Prostate gland (tissue), 2 donors: Measurements from ENCODE around the gene RNF217.

Experiments used
- POLR2A ChIP-seq: fragments of 450-650 bp; IDR thresholded peaks from one replicate; pipeline ENCODE4 v1.6.1; 2016; ENCODE audit warnings: antibody characterized with exemption, mild to moderate bottlenecking
- TF ChIP-seq, protein P1 (sequence below), 4 experiments: fragments of 200-600 bp in 2 of 4; fragments of 450-650 bp in 2 of 4; sonication (generic) in 2 of 4; IDR thresholded peaks; 1 replicate in 3 of 4; 2 replicates in 1 of 4; pipeline ENCODE4 v1.5.1; 2016 to 2019; ENCODE audit warnings: antibody characterized with exemption in 4 of 4, mild to moderate bottlenecking in 2 of 4, moderate library complexity in 2 of 4

DNA sequence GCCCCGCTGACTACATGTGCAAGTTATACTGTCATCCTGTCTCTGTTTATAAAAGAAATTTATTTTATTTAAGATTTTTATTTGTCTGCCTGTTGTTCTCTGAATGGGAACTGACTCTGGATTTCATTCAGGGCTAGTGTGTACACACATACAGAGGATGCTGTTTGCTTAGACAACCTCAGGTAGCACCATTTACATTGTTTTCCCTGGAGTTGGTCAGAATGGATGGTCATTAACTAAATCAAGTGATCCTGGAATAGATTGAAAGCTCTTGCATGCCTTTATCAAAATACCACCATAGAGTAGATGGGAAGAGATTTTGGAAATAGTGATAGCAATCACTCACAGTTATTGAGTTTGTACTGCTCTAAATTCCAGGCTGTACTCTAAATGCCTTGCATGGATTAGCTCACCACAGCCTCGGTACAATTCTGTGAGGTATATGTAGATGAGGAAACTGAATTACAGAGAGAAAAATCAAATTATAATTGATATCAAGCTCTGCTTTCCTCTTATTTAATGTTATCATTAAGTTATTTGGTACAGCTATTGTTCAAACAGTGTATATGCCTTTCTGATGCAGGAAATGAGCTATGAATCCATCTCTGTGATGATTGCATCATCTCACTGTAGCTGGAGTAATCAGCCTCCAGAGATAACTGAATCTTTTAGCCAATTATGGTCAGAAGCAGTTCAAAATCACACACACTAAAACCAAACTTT, 51.9 kb downstream of the RNF217 start:
- TF ChIP-seq, protein P1, sequence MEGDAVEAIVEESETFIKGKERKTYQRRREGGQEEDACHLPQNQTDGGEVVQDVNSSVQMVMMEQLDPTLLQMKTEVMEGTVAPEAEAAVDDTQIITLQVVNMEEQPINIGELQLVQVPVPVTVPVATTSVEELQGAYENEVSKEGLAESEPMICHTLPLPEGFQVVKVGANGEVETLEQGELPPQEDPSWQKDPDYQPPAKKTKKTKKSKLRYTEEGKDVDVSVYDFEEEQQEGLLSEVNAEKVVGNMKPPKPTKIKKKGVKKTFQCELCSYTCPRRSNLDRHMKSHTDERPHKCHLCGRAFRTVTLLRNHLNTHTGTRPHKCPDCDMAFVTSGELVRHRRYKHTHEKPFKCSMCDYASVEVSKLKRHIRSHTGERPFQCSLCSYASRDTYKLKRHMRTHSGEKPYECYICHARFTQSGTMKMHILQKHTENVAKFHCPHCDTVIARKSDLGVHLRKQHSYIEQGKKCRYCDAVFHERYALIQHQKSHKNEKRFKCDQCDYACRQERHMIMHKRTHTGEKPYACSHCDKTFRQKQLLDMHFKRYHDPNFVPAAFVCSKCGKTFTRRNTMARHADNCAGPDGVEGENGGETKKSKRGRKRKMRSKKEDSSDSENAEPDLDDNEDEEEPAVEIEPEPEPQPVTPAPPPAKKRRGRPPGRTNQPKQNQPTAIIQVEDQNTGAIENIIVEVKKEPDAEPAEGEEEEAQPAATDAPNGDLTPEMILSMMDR (IDR thresholded peaks at IDR 0.05): no peak
- TF ChIP-seq POLR2A: no peak
